ENCODE measurements around the gene SF3A1. TPM values are rescaled to one million over a fixed set of nuclear protein-coding genes. Genes with fewer than 3 reads are reported as not detected.

The SF3A1 gene
- total and polyA plus RNA-seq, 11 donors, result 11.4 to 142 (median 77.4) TPM

GRCh38 chr22:30312053-30312452 is 44.6 kb downstream of the SF3A1 start:
- intact Hi-C loops (cut with DNase I), result no loop called here
- 87 to 92% (median 90%) methylated on average over 6 of the region's 6 CpGs for WGBS, 4 donors
- peak overlapping the region; percentile 14 to 84 (median 66) for H3K27ac ChIP-seq

GRCh38 chr22:30310881-30311771 is 45.6 kb downstream of the SF3A1 start:
- Histone ChIP-seq H3K4me1 (peaks cover 22 to 100% (median 73%) of the 10 kb centered on the region in 12 donors), H3K27me3 (no peaks in the 10 kb centered on the region), H3K9me3 (no peaks in the 10 kb centered on the region), H3K27ac (peak overlapping the region; percentile 38 to 84 (median 72)), H3K4me3 (peak overlapping the region in 4 of 12 donors; percentile 4 to 16 (median 8)), H3K36me3 (no peaks in the 10 kb centered on the region)
- TF ChIP-seq, protein P1, sequence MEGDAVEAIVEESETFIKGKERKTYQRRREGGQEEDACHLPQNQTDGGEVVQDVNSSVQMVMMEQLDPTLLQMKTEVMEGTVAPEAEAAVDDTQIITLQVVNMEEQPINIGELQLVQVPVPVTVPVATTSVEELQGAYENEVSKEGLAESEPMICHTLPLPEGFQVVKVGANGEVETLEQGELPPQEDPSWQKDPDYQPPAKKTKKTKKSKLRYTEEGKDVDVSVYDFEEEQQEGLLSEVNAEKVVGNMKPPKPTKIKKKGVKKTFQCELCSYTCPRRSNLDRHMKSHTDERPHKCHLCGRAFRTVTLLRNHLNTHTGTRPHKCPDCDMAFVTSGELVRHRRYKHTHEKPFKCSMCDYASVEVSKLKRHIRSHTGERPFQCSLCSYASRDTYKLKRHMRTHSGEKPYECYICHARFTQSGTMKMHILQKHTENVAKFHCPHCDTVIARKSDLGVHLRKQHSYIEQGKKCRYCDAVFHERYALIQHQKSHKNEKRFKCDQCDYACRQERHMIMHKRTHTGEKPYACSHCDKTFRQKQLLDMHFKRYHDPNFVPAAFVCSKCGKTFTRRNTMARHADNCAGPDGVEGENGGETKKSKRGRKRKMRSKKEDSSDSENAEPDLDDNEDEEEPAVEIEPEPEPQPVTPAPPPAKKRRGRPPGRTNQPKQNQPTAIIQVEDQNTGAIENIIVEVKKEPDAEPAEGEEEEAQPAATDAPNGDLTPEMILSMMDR (IDR thresholded peaks at IDR 0.05), result no peak
- peak in 1 of 2 donors; percentile 40 for TF ChIP-seq POLR2A (IDR thresholded peaks at IDR 0.05)
- DNase-seq, result peak; percentile 79 to 89 (median 84)
- ATAC-seq, result peak; percentile 89 to 95 (median 94)
- 26 to 36% (median 27%) methylated on average over 8 of the region's 8 CpGs for WGBS, 4 donors
- intact Hi-C loops (cut with DNase I), result loop anchor here in 2 of 10 donors (1.0 kb wide), 1 partner anchor 23 kb away; no protein-coding TSS in a partner anchor

More at GRCh38 chr22:30312053-30312452, 44.6 kb downstream of the SF3A1 start:
- TF ChIP-seq POLR2A (IDR thresholded peaks at IDR 0.05), result no peak
- TF ChIP-seq, protein P1 (IDR thresholded peaks at IDR 0.05), result no peak
- DNase-seq (no peak), ATAC-seq (no peak)
- Histone ChIP-seq H3K4me3 (no peak overlapping the region), H3K4me1 (peaks cover 22 to 100% (median 67%) of the 10 kb centered on the region in 12 donors), H3K9me3 (no peaks in the 10 kb centered on the region), H3K36me3 (peaks cover 0 to 8% (median 0%) of the 10 kb centered on the region in 9 donors), H3K27me3 (no peaks in the 10 kb centered on the region)

- no peaks in the 10 kb centered on the region for H3K27me3 ChIP-seq
- H3K4me1 ChIP-seq, result peaks cover 27 to 100% (median 78%) of the 10 kb centered on the region in 12 donors
- TF ChIP-seq, protein P1 (IDR thresholded peaks at IDR 0.05), result no peak
- no peak for TF ChIP-seq POLR2A (IDR thresholded peaks at IDR 0.05)
- ATAC-seq (peak in 3 of 4 donors; percentile 5 to 40 (median 25)), DNase-seq (peak in 1 of 5 donors; percentile 46)
- H3K27ac ChIP-seq, result peak overlapping the region; percentile 38 to 84 (median 72)
- H3K4me3 ChIP-seq, result no peak overlapping the region
- 66 to 70% (median 68%) methylated on average over 7 of the region's 7 CpGs for WGBS, 4 donors
- H3K9me3 ChIP-seq, result no peaks in the 10 kb centered on the region
- no peaks in the 10 kb centered on the region for H3K36me3 ChIP-seq
- intact Hi-C loops (cut with DNase I), result no loop called here
Observed at GRCh38 chr22:30309951-30310741, 46.5 kb downstream of the SF3A1 start.

Data from heart left ventricle (tissue), 16 donors.